BE2C (cell line): Measurements from ENCODE around the gene APRT.

Source experiments
- DNase-seq: peaks from one replicate; pipeline ENCODE4 v3.0.0-alpha.2; 2020
- H3K27me3 ChIP-seq: fragments of 250-450 bp; sonication (Bioruptor Pico); 2 replicates; pipeline ENCODE4 v1.5.1; 2020; ENCODE audit warnings: mild to moderate bottlenecking
- H3K36me3 ChIP-seq: fragments of 250-450 bp; sonication (Bioruptor Pico); 2 replicates; pipeline ENCODE4 v1.5.1; 2020; ENCODE audit warnings: mild to moderate bottlenecking
- H3K4me1 ChIP-seq: fragments of 250-450 bp; sonication (Bioruptor Pico); 2 replicates; pipeline ENCODE4 v1.5.1; 2020
- H3K4me3 ChIP-seq: 2 replicates; pipeline ENCODE4 v1.5.1; 2011; ENCODE audit warnings: low read depth, low read length
- H3K9me3 ChIP-seq: fragments of 250-450 bp; sonication (Bioruptor Pico); 2 replicates; pipeline ENCODE4 v1.5.1; 2020
- CTCF ChIP-seq: IDR thresholded peaks from 2 replicates; pipeline ENCODE4 v1.5.1; 2012; ENCODE audit warnings: mild to moderate bottlenecking, low read depth, low read length

APRT gene

GRCh38 chr16:88835383-88835782 lies 23.7 kb upstream of the APRT start:
- DNase-seq, result no peak
- TF ChIP-seq CTCF, result no peak
- Histone ChIP-seq H3K4me1 (no peaks in the 10 kb centered on the region), H3K4me3 (no peak overlapping the region), H3K9me3 (no peaks in the 10 kb centered on the region), H3K36me3 (no peaks in the 10 kb centered on the region), H3K27me3 (no peaks in the 10 kb centered on the region)

GRCh38 chr16:88834670-88835069 lies 22.9 kb upstream of the APRT start:
- no peak for DNase-seq
- Histone ChIP-seq H3K27me3 (no peaks in the 10 kb centered on the region), H3K36me3 (no peaks in the 10 kb centered on the region), H3K4me1 (no peaks in the 10 kb centered on the region), H3K4me3 (no peak overlapping the region), H3K9me3 (no peaks in the 10 kb centered on the region)
- no peak for TF ChIP-seq CTCF

GRCh38 chr16:88833086-88833485 lies 21.4 kb upstream of the APRT start:
- Histone ChIP-seq H3K4me1 (no peaks in the 10 kb centered on the region), H3K36me3 (no peaks in the 10 kb centered on the region), H3K9me3 (no peaks in the 10 kb centered on the region), H3K27me3 (no peaks in the 10 kb centered on the region), H3K4me3 (no peak overlapping the region)
- TF ChIP-seq CTCF, result no peak
- DNase-seq, result no peak

GRCh38 chr16:88831838-88832237 lies 20.1 kb upstream of the APRT start:
- Histone ChIP-seq H3K27me3 (no peaks in the 10 kb centered on the region), H3K4me1 (no peaks in the 10 kb centered on the region)
- DNase-seq, result no peak

GRCh38 chr16:88830783-88831182 lies 19.1 kb upstream of the APRT start:
- H3K36me3 ChIP-seq, result no peaks in the 10 kb centered on the region
- H3K4me1 ChIP-seq, result no peaks in the 10 kb centered on the region
- no peak overlapping the region for H3K4me3 ChIP-seq
- no peak for DNase-seq
- H3K9me3 ChIP-seq, result no peaks in the 10 kb centered on the region
- no peak for TF ChIP-seq CTCF
- no peaks in the 10 kb centered on the region for H3K27me3 ChIP-seq

More at GRCh38 chr16:88831838-88832237, 20.1 kb upstream of the APRT start:
- no peak for TF ChIP-seq CTCF
- Histone ChIP-seq H3K36me3 (no peaks in the 10 kb centered on the region), H3K9me3 (no peaks in the 10 kb centered on the region), H3K4me3 (no peak overlapping the region)

- Histone ChIP-seq H3K4me3 (no peak overlapping the region), H3K36me3 (no peaks in the 10 kb centered on the region), H3K27me3 (no peaks in the 10 kb centered on the region), H3K9me3 (no peaks in the 10 kb centered on the region), H3K4me1 (no peaks in the 10 kb centered on the region)
- TF ChIP-seq CTCF, result no peak
- no peak for DNase-seq
Measured at GRCh38 chr16:88830258-88830657, 18.5 kb upstream of the APRT start.
